K562 (cell line): Measurements from ENCODE around the gene TRIP12. TPM values are rescaled to one million over a fixed set of nuclear protein-coding genes. Genes with fewer than 3 reads are reported as not detected.

ENCODE experiments used
- ATAC-seq: fragments of 200-7000 bp; cut with Tn5 transposase; 3 replicates; pipeline ENCODE4 v1.9.1; 2020; ENCODE audit warnings: moderate library complexity
- BruUV-seq: library from RNA; stranded (reverse); fragments of 400-500 nt; replicated peaks from 2 replicates; lab custom pipeline; 2021; lab: Mats Ljungman, UMichigan
- CTCF ChIA-PET: fragments of 300-600 bp; formaldehyde crosslinking; extraction: SDS; loops from one replicate; lab custom pipeline; 2021; ENCODE audit warnings: low intra/inter-chr PET ratio; lab: Yijun Ruan, JAX
- POLR2A ChIA-PET: fragments of 300-600, 350-650 bp; sonication (Branson Sonifier 250); formaldehyde crosslinking; extraction: SDS; loops from one replicate; lab custom pipeline; 2021; ENCODE audit warnings: antibody characterized with exemption, inconsistent platforms; lab: Yijun Ruan, JAX
- DNase-seq, 4 experiments: peaks; one replicate each; pipeline versions ENCODE4 v3.0.0 to v3.0.0-alpha.2; 2011 to 2018; ENCODE audit warnings: low spot score in 3 of 4, mixed read lengths in 3 of 4; ENCODE audit errors: extremely low read depth in 1 of 4
- FAIRE-seq: peaks from 2 replicates; lab custom pipeline; 2011; peaks lifted over from hg19 to GRCh38; lab: Jason Lieb, UNC
- H2AFZ ChIP-seq: 2 replicates; pipeline ENCODE4 v1.6.0; 2011; ENCODE audit warnings: low read depth, low read length, control low read depth, inconsistent platforms
- H3K27ac ChIP-seq: fragments of 200-600 bp; 3 replicates; pipeline ENCODE4 v1.8.0; 2011; ENCODE audit warnings: low read depth, mild to moderate bottlenecking, control low read depth, inconsistent platforms, low read length, moderate library complexity, mixed read lengths; ENCODE audit errors: extremely low read depth
- H3K27me3 ChIP-seq, 2 experiments: fragments of 300-600 bp in 1 of 2; 2 replicates in 1 of 2; 3 replicates in 1 of 2; pipeline versions ENCODE4 v1.6.0 to v1.8.0; 2011; ENCODE audit warnings: inconsistent platforms in 2 of 2, low read length in 2 of 2, mild to moderate bottlenecking in 1 of 2, mixed read lengths in 1 of 2, moderate library complexity in 1 of 2; ENCODE audit not compliant: control insufficient read depth in 2 of 2, insufficient read depth in 2 of 2
- H3K36me3 ChIP-seq: fragments of 300-600 bp; 3 replicates; pipeline ENCODE4 v1.8.0; 2011; ENCODE audit warnings: mild to moderate bottlenecking, low read length, inconsistent platforms; ENCODE audit not compliant: control insufficient read depth, insufficient read depth
- H3K4me1 ChIP-seq, 2 experiments: fragments of 200-600 bp in 1 of 2; replicated peaks in 1 of 2; 2 replicates in 1 of 2; 3 replicates in 1 of 2; pipeline versions ENCODE4 v1.5.1 to v1.8.0; 2011; ENCODE audit warnings: inconsistent platforms in 2 of 2, low read length in 2 of 2, mild to moderate bottlenecking in 1 of 2, mixed read lengths in 1 of 2, moderate library complexity in 1 of 2; ENCODE audit not compliant: control insufficient read depth in 2 of 2, insufficient read depth in 2 of 2
- H3K4me2 ChIP-seq: 2 replicates; pipeline ENCODE4 v1.6.1; 2011; ENCODE audit warnings: low read length, control low read depth, inconsistent platforms, mixed read lengths; ENCODE audit not compliant: insufficient read depth
- H3K4me3 ChIP-seq: fragments of 200-600 bp; sonication (generic), shearing (Covaris generic); 2 replicates; pipeline ENCODE4 v1.5.1; 2016; ENCODE audit warnings: control low read depth, inconsistent platforms
- H3K79me2 ChIP-seq: fragments of 200-600 bp; 3 replicates; pipeline ENCODE4 v1.8.0; 2011; ENCODE audit warnings: low read length, inconsistent platforms; ENCODE audit not compliant: control insufficient read depth, insufficient read depth
- H3K9ac ChIP-seq, 2 experiments: 2 replicates each; pipeline versions ENCODE4 v1.6.0 to v1.6.1; 2011; ENCODE audit warnings: low read depth in 2 of 2, low read length in 2 of 2, control low read depth in 1 of 2, inconsistent platforms in 1 of 2, mild to moderate bottlenecking in 1 of 2, mixed read lengths in 1 of 2; ENCODE audit not compliant: insufficient read depth in 1 of 2
- H3K9me1 ChIP-seq: one replicate; pipeline ENCODE4 v1.6.0; 2011; ENCODE audit warnings: inconsistent platforms, mild to moderate bottlenecking, low read length, moderate library complexity; ENCODE audit not compliant: control insufficient read depth, insufficient read depth
- H3K9me3 ChIP-seq: replicated peaks from 2 replicates; pipeline ENCODE4 v1.5.1; 2011; ENCODE audit warnings: low read depth, low read length, inconsistent platforms; ENCODE audit not compliant: control insufficient read depth, insufficient read depth
- H4K20me1 ChIP-seq: replicated peaks from 2 replicates; pipeline ENCODE4 v1.6.1; 2011; ENCODE audit warnings: low read length, inconsistent platforms, mixed read lengths; ENCODE audit not compliant: control insufficient read depth, insufficient read depth
- ARNT ChIP-seq, 2 experiments: fragments of 450-650 bp; IDR thresholded peaks; 2 replicates each; pipeline ENCODE4 v1.6.1; 2016; ENCODE audit warnings: mild to moderate bottlenecking in 1 of 2
- ATF1 ChIP-seq, 2 experiments: fragments of 450-650 bp in 1 of 2; IDR thresholded peaks; 2 replicates each; pipeline ENCODE4 v1.6.1; 2016; ENCODE audit warnings: missing compliant biosample characterization in 1 of 2, missing genetic modification characterization in 1 of 2
- DLX4 ChIP-seq: fragments of 250-450 bp; sonication (Bioruptor Pico); IDR thresholded peaks from 2 replicates; pipeline ENCODE4 v1.6.1; 2021; ENCODE audit warnings: mild to moderate bottlenecking
- NKRF ChIP-seq: fragments of 450-650 bp; IDR thresholded peaks from 2 replicates; pipeline ENCODE4 v1.6.1; 2016; ENCODE audit warnings: borderline replicate concordance
- ZNF583 ChIP-seq: fragments of 250-450 bp; sonication (Bioruptor Pico); IDR thresholded peaks from 2 replicates; pipeline ENCODE4 v1.4.0; 2020
- ZNF644 ChIP-seq: fragments of 200-800 bp; sonication (Bioruptor generic); IDR thresholded peaks from 2 replicates; pipeline ENCODE4 v1.6.1; 2016; ENCODE audit warnings: low read depth, missing genetic modification characterization, missing compliant biosample characterization
- in situ Hi-C: fragments of 300-500 bp; cut with MboI; formaldehyde crosslinking; loops from 4 replicates; pipeline ENCODE4 v1.15.0; 2018; ENCODE audit warnings: inconsistent platforms, mixed read lengths
- intact Hi-C: fragments of 100-400 bp; cut with micrococcal nuclease; formaldehyde crosslinking; loops from 2 replicates; pipeline ENCODE4 v1.14.2; 2022
- polyA plus RNA-seq, 8 experiments: library from polyadenylated mRNA; depleted of rRNA in 4 of 8; stranded (reverse) in 5 of 8; unstranded in 3 of 8; fragments of >200 nt; fragmentation: Nextera tagmentation in 2 of 8; fragmentation: Illumina TruSeq in 1 of 8; extraction: Ambion mirVana in 2 of 8; extraction: Trizol in 1 of 8; gene quantifications; 2 replicates each; pipeline versions ENCODE4 v1.2.1 to v1.2.3, GENCODE V29; 2011 to 2014; ENCODE audit warnings: inconsistent platforms in 1 of 8, missing spikeins in 1 of 8
- total RNA-seq, 7 experiments: library from RNA; depleted of rRNA in 6 of 7; stranded (reverse); fragments of >200 nt in 6 of 7; fragmentation: Illumina TruSeq in 2 of 7; extraction: Trizol in 2 of 7; gene quantifications; 2 replicates each; pipeline versions ENCODE4 v1.2.1 to v1.2.3, GENCODE V29; 2011 to 2021; ENCODE audit warnings: low replicate concordance in 1 of 7

The TRIP12 gene
- total and polyA plus RNA-seq, 9 of the 15 experiments (the other 6 are each of a cell fraction or from before 2014, with no cell fraction given), result 15.2 to 131 (median 80.1) TPM

DNA sequence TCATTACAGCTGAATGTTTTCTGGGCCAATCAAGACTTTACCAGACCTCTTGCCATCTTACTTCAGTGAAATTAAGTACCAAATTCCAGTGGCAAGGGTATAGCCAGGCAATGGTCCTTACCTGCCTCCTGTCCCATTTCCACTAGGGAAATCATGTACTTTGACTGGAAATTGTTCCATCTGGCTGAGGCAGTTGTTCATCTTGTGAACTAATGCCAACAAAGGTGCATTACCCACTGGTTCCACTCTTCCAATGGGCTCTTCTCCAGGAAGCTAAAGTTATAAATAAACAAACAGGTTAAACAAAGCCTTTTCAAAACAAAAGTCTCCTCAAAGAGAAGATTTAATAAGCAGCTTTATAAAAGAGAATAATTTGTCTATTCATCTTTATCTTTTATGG is 126.8 kb downstream of the TRIP12 start:
- H3K9me3 ChIP-seq, result no peaks in the 10 kb centered on the region
- BruUV-seq, result no TSS peak
- DNase-seq (no peak), ATAC-seq (no peak)
- H3K36me3 ChIP-seq, result peaks cover 89% of the 10 kb centered on the region
- H3K27me3 ChIP-seq, result no peaks in the 10 kb centered on the region
- intact Hi-C loops (no loop called here), in situ Hi-C loops (no loop called here)
- H4K20me1 ChIP-seq, result no peaks in the 10 kb centered on the region
- no peak overlapping the region for H3K9ac ChIP-seq
- H3K4me3 ChIP-seq, result no peak overlapping the region
- POLR2A ChIA-PET, result no interaction called here
- H3K79me2 ChIP-seq, result no peaks in the 10 kb centered on the region
- no peak overlapping the region for H3K27ac ChIP-seq
- H2AFZ ChIP-seq, result no peak overlapping the region
- TF ChIP-seq ZNF583 (CRISPR knock-in tag) (no peak), ARNT (IDR thresholded peaks at IDR 0.05) (no peak), ZNF644 (tag) (no peak), ATF1 (CRISPR knock-in tag; IDR thresholded peaks at IDR 0.05) (no peak), ATF1 (tag; IDR thresholded peaks at IDR 0.05) (no peak), DLX4 (CRISPR knock-in tag) (no peak), NKRF (no peak)
- TF ChIP-seq, all 486 proteins: peak for 0
- CTCF ChIA-PET, result no interaction called here
- H3K4me2 ChIP-seq, result no peak overlapping the region
- no peaks in the 10 kb centered on the region for H3K9me1 ChIP-seq
- no peak for FAIRE-seq
- no peaks in the 10 kb centered on the region for H3K4me1 ChIP-seq
